ENCODE results near the gene SEPTIN10.

SEPTIN10 gene

GRCh38 chr2:109531221-109531620, 82.5 kb downstream of the SEPTIN10 start:
- H3K36me3 ChIP-seq (ENCODE audit: control insufficient read depth, insufficient read depth, low read length): no peaks in the 10 kb centered on the region
- H3K4me1 ChIP-seq (ENCODE audit: control insufficient read depth, insufficient read depth, low read length): no peaks in the 10 kb centered on the region
- 95 to 97% methylated on average over 5 of the region's 5 CpGs for WGBS, 2 experiments
- no peaks in the 10 kb centered on the region for H3K27me3 ChIP-seq (ENCODE audit: control insufficient read depth, insufficient read depth, low read length, poor library complexity, severe bottlenecking)
- H3K4me3 ChIP-seq (ENCODE audit: insufficient read depth, low read depth, low read length): no peak overlapping the region
- no peak overlapping the region for H3K27ac ChIP-seq (ENCODE audit: insufficient read depth, low read depth, low read length, poor library complexity, severe bottlenecking)
- no peaks in the 10 kb centered on the region for H3K9me3 ChIP-seq (ENCODE audit: control insufficient read depth, low read length)

DNA sequence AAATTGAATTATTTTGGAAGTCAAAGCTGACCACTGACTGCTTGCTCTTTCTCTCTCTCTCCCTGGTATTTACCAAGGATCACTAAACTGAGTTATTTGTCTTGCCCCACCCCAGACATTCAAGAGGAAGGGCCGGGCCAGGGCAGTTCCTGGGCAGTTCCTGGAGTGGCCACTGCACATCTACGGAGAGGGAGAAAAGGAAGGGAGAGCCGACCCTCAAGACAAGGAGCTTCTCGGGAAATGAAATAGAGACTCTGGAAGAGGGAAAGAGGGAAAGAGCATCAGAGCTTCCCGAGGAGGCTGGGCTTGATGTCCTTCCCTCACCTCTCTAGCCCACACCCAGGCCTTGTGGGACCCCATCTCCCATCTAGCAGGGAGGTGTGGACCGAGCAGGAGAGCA, 83.1 kb downstream of the SEPTIN10 start:
- Histone ChIP-seq H3K4me1 (ENCODE audit: control insufficient read depth, insufficient read depth, low read length) (no peaks in the 10 kb centered on the region), H3K27ac (ENCODE audit: insufficient read depth, low read depth, low read length, poor library complexity, severe bottlenecking) (no peak overlapping the region), H3K4me3 (ENCODE audit: insufficient read depth, low read depth, low read length) (no peak overlapping the region), H3K27me3 (ENCODE audit: control insufficient read depth, insufficient read depth, low read length, poor library complexity, severe bottlenecking) (no peaks in the 10 kb centered on the region), H3K36me3 (ENCODE audit: control insufficient read depth, insufficient read depth, low read length) (no peaks in the 10 kb centered on the region), H3K9me3 (ENCODE audit: control insufficient read depth, low read length) (no peaks in the 10 kb centered on the region)
- 85 to 88% methylated on average over 6 of the region's 6 CpGs for WGBS, 2 experiments

DNA sequence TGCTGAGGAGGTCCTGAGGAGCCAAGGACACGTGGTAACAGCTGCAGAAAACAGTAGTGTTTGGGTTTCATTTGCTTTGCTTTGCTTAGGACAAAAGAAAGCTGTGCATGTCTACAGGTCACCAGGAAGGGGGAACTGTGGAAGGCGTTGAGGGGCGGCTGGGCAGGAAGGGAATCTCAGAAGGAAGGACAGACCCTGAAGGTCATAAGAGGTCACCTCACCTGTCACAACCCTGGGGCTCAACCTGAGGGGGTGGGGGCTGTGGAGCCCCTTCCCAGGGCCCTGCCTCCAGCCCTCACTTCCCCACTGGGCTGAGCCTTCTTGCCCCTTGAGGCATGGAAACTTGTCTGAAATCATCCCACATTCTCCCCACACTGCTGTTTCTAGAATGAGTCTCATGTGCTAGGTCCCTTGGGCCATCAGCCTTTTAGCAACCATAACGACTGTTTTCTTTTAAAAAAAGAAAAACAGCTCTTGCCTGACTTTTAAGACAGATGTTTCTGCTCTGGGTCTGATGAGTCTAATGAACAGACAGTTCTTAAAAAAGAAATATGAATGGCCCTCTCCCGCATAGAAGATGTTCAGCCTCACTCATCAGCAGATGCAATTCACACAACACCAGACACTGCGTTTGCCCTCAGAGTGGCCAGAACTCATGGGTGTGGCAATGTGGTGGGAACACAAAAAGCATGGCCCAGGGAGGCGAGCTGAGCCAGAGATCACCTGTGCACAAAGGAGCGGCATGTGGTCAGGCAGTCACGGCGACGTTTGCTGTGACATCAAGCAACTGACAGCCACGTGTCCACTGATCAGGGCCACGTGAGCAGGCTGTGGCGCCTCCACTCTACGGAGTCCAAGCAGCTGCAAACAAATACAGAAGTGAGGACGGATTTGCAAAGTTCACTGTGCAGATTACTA, 84.0 kb downstream of the SEPTIN10 start:
- no peaks in the 10 kb centered on the region for H3K9me3 ChIP-seq (ENCODE audit: control insufficient read depth, low read length)
- no peak overlapping the region for H3K27ac ChIP-seq (ENCODE audit: insufficient read depth, low read depth, low read length, poor library complexity, severe bottlenecking)
- H3K27me3 ChIP-seq (ENCODE audit: control insufficient read depth, insufficient read depth, low read length, poor library complexity, severe bottlenecking): no peaks in the 10 kb centered on the region
- H3K4me1 ChIP-seq (ENCODE audit: control insufficient read depth, insufficient read depth, low read length): no peaks in the 10 kb centered on the region
- H3K4me3 ChIP-seq (ENCODE audit: insufficient read depth, low read depth, low read length): no peak overlapping the region
- 93 to 95% methylated on average over 16 of the region's 16 CpGs for WGBS, 2 experiments
- H3K36me3 ChIP-seq (ENCODE audit: control insufficient read depth, insufficient read depth, low read length): no peaks in the 10 kb centered on the region

DNA sequence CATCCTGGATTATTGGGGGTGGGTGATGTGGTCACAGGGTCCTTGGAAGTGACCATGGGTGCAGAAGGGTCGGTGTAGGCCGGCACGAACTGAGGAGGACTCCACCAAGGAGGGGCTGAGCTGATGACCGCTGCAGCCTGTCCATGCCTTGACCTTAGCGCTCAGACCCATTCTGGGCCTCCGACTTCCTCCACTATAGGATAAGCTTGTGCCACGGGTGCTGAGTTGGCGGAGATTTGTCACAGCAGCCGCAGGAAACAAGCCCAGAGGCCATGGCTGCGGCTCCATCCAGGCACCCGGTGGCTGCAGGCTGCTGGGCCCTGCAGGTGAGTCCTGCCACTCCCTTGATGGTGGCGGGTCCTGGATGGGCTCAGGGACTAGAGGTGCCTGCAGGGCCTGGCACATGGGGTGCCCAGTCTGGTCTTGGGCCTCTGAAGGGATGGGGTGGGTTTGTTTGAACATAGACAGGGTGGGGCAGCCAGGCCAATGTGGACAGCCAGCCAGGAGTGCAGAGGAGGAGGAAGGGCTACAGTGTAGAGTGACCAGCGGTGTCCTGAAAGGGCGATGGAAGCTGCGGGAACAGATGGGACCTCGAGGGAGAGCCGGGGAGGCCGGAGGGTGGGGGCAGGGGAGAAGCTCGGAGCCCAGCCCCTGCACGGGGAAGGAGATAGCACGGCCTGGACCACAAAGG, 84.8 kb downstream of the SEPTIN10 start:
- no peaks in the 10 kb centered on the region for H3K9me3 ChIP-seq (ENCODE audit: control insufficient read depth, low read length)
- WGBS, 2 experiments: 93 to 95% methylated on average over 21 of the region's 21 CpGs
- no peak overlapping the region for H3K27ac ChIP-seq (ENCODE audit: insufficient read depth, low read depth, low read length, poor library complexity, severe bottlenecking)
- no peak overlapping the region for H3K4me3 ChIP-seq (ENCODE audit: insufficient read depth, low read depth, low read length)
- no peaks in the 10 kb centered on the region for H3K27me3 ChIP-seq (ENCODE audit: control insufficient read depth, insufficient read depth, low read length, poor library complexity, severe bottlenecking)
- H3K36me3 ChIP-seq (ENCODE audit: control insufficient read depth, insufficient read depth, low read length): no peaks in the 10 kb centered on the region
- no peaks in the 10 kb centered on the region for H3K4me1 ChIP-seq (ENCODE audit: control insufficient read depth, insufficient read depth, low read length)

DNA sequence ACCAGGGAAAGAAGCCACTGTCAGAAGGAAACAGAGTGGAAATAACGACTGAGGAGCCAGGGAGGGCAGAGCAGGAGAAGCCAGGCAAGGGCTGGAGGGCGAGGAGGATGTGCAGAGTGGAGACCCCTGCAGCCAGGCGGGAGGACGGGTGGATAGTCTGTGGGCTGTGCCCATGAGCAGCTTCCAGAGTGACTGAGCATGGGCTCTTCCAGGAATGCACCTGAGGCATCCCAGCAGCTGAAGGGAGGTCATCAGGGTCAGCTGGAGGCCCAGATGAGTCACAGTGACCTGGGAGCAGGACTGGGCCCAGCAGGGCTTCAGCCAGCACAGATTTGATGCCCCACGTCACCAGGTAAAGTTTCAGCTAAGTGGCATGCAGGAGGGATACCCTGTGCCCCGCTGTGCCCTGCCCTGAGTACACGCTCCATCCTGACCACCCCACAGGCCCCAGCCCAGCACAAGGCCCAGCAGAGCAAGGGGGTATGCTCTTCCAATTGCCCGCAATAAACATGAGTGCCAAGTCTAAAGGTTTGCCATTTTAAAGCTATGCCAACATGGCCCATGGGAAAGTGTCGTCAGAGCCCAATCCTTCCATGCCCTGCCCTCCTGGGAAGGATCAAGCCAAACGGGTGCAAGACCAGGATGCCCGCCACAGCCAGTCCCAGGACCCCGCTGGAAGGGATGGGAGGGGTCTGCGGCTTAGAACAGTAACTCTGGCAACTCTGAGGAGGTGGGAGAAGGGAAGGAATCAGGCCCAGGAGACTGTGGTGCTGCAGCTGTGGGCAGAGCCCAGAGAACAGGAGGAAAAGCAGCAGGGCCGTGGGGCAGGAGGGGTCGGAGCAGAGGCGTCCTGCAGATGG, 85.7 kb downstream of the SEPTIN10 start:
- H3K27ac ChIP-seq (ENCODE audit: insufficient read depth, low read depth, low read length, poor library complexity, severe bottlenecking): no peak overlapping the region
- no peaks in the 10 kb centered on the region for H3K9me3 ChIP-seq (ENCODE audit: control insufficient read depth, low read length)
- H3K36me3 ChIP-seq (ENCODE audit: control insufficient read depth, insufficient read depth, low read length): no peaks in the 10 kb centered on the region
- H3K4me1 ChIP-seq (ENCODE audit: control insufficient read depth, insufficient read depth, low read length): no peaks in the 10 kb centered on the region
- H3K4me3 ChIP-seq (ENCODE audit: insufficient read depth, low read depth, low read length): no peak overlapping the region
- H3K27me3 ChIP-seq (ENCODE audit: control insufficient read depth, insufficient read depth, low read length, poor library complexity, severe bottlenecking): no peaks in the 10 kb centered on the region
- WGBS, 2 experiments: 91 to 93% methylated on average over 16 of the region's 16 CpGs

DNA sequence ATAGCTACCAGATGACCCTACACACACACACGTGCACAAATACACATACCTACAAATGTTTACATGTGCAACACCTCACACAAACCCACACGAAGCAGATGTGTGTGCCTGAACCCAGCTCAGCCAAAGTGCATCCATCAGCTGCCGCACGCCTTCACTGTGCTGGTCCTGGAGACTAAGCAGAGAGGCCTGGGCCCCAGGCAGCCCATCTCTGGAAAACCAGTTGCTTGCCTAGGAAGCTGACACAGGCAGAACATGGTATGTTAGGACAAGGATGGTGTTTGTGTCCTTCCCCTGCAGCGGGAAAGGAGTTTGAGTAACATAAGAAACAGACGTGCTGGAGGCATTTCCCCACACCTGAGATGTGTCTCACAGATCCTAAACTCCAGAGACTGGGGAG, 86.7 kb downstream of the SEPTIN10 start:
- H3K27me3 ChIP-seq (ENCODE audit: control insufficient read depth, insufficient read depth, low read length, poor library complexity, severe bottlenecking): no peaks in the 10 kb centered on the region
- no peak overlapping the region for H3K4me3 ChIP-seq (ENCODE audit: insufficient read depth, low read depth, low read length)
- H3K9me3 ChIP-seq (ENCODE audit: control insufficient read depth, low read length): no peaks in the 10 kb centered on the region
- 96 to 97% methylated on average over 6 of the region's 6 CpGs for WGBS, 2 experiments
- no peaks in the 10 kb centered on the region for H3K36me3 ChIP-seq (ENCODE audit: control insufficient read depth, insufficient read depth, low read length)
- no peak overlapping the region for H3K27ac ChIP-seq (ENCODE audit: insufficient read depth, low read depth, low read length, poor library complexity, severe bottlenecking)
- H3K4me1 ChIP-seq (ENCODE audit: control insufficient read depth, insufficient read depth, low read length): no peaks in the 10 kb centered on the region

GRCh38 chr2:109526442-109526970, 87.3 kb downstream of the SEPTIN10 start:
- no peaks in the 10 kb centered on the region for H3K4me1 ChIP-seq (ENCODE audit: control insufficient read depth, insufficient read depth, low read length)
- H3K27ac ChIP-seq (ENCODE audit: insufficient read depth, low read depth, low read length, poor library complexity, severe bottlenecking): no peak overlapping the region
- 93 to 94% methylated on average over 11 of the region's 11 CpGs for WGBS, 2 experiments

GRCh38 chr2:109525836-109526235, 87.9 kb downstream of the SEPTIN10 start:
- H3K9me3 ChIP-seq (ENCODE audit: control insufficient read depth, low read length): no peaks in the 10 kb centered on the region
- WGBS, 2 experiments: 65 to 67% methylated on average over 4 of the region's 4 CpGs
- H3K27me3 ChIP-seq (ENCODE audit: control insufficient read depth, insufficient read depth, low read length, poor library complexity, severe bottlenecking): no peaks in the 10 kb centered on the region
- H3K36me3 ChIP-seq (ENCODE audit: control insufficient read depth, insufficient read depth, low read length): no peaks in the 10 kb centered on the region
- no peaks in the 10 kb centered on the region for H3K4me1 ChIP-seq (ENCODE audit: control insufficient read depth, insufficient read depth, low read length)
- H3K27ac ChIP-seq (ENCODE audit: insufficient read depth, low read depth, low read length, poor library complexity, severe bottlenecking): no peak overlapping the region
- H3K4me3 ChIP-seq (ENCODE audit: insufficient read depth, low read depth, low read length): no peak overlapping the region

More at GRCh38 chr2:109526442-109526970, 87.3 kb downstream of the SEPTIN10 start:
- no peaks in the 10 kb centered on the region for H3K27me3 ChIP-seq (ENCODE audit: control insufficient read depth, insufficient read depth, low read length, poor library complexity, severe bottlenecking)
- H3K4me3 ChIP-seq (ENCODE audit: insufficient read depth, low read depth, low read length): no peak overlapping the region
- H3K9me3 ChIP-seq (ENCODE audit: control insufficient read depth, low read length): no peaks in the 10 kb centered on the region
- no peaks in the 10 kb centered on the region for H3K36me3 ChIP-seq (ENCODE audit: control insufficient read depth, insufficient read depth, low read length)

GRCh38 chr2:109523536-109524361, 90.0 kb downstream of the SEPTIN10 start:
- WGBS, 2 experiments: 94 to 95% methylated on average over 13 of the region's 13 CpGs
- Histone ChIP-seq H3K9me3 (ENCODE audit: control insufficient read depth, low read length) (no peaks in the 10 kb centered on the region), H3K36me3 (ENCODE audit: control insufficient read depth, insufficient read depth, low read length) (no peaks in the 10 kb centered on the region), H3K27ac (ENCODE audit: insufficient read depth, low read depth, low read length, poor library complexity, severe bottlenecking) (no peak overlapping the region), H3K27me3 (ENCODE audit: control insufficient read depth, insufficient read depth, low read length, poor library complexity, severe bottlenecking) (no peaks in the 10 kb centered on the region), H3K4me3 (ENCODE audit: insufficient read depth, low read depth, low read length) (no peak overlapping the region), H3K4me1 (ENCODE audit: control insufficient read depth, insufficient read depth, low read length) (no peaks in the 10 kb centered on the region)
